GM12872 (cell line): ENCODE results near the gene TMEM242.

Source experiments
- CTCF ChIP-seq: IDR thresholded peaks from 3 replicates; pipeline ENCODE4 v1.5.1; 2011; ENCODE audit warnings: low read depth, mild to moderate bottlenecking, low read length, moderate library complexity; ENCODE audit not compliant: insufficient read depth

The TMEM242 gene

GRCh38 chr6:157358287-157358686 is 35.0 kb upstream of the TMEM242 start:
- no peak for TF ChIP-seq CTCF

- TF ChIP-seq CTCF, result no peak
These were observed 23.1 kb upstream of the TMEM242 start for GRCh38 chr6:157346373-157346772.

GRCh38 chr6:157343732-157344131 is 20.4 kb upstream of the TMEM242 start:
- no peak for TF ChIP-seq CTCF

- TF ChIP-seq CTCF, result peak; percentile 34; the same call in 2 of the 3 replicates
These were observed 16.1 kb upstream of the TMEM242 start for GRCh38 chr6:157339432-157339831.

- no peak for TF ChIP-seq CTCF
These were observed 14.4 kb upstream of the TMEM242 start for GRCh38 chr6:157337751-157338150.

- no peak for TF ChIP-seq CTCF
These were observed 12.5 kb upstream of the TMEM242 start for GRCh38 chr6:157335829-157336228.

GRCh38 chr6:157333956-157334355 is 10.6 kb upstream of the TMEM242 start:
- TF ChIP-seq CTCF, result no peak

- TF ChIP-seq CTCF, result no peak
These were observed 10.2 kb upstream of the TMEM242 start for GRCh38 chr6:157333537-157333936.
